M059J (cell line): ENCODE results near the gene MYO5C. TPM values are rescaled to one million over a fixed set of nuclear protein-coding genes. Genes with fewer than 3 reads are reported as not detected.

Experiments used
- DNase-seq: peaks from one replicate; pipeline ENCODE4 v3.0.0-alpha.2; 2012; ENCODE audit warnings: low read depth
- total RNA-seq: library from RNA; depleted of rRNA; stranded (reverse); fragments of >200 nt; shearing (Covaris generic); gene quantifications from 2 replicates; pipeline ENCODE4 v1.2.3, GENCODE V29; 2014; rRNA removed

Gene MYO5C
- total RNA-seq, 1 experiment from 2014 or later = 6.4 TPM

- no peak for DNase-seq
These were observed 148.8 kb downstream of the MYO5C start for GRCh38 chr15:52146776-52147175.

DNA sequence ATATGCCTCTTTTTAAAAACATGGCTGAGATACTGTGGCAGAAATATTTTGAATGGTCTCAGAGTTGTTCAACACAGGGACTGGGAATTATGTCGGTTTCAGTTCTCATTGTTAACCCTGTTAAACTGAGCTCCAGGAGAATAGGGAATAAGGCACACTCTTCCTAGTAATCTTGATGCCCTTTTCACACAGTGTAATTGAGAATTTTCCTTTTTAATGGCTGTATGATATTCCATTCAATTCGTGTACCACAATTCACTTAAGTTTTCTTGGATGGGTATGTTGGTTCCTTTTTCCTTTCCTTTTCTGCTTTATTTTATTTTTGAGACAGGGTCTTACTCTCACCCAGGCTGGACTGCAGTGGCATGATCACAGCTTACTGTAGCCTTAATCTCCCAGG is 149.3 kb downstream of the MYO5C start:
- no peak for DNase-seq

GRCh38 chr15:52144656-52145178 is 150.9 kb downstream of the MYO5C start:
- peak; percentile 83 for DNase-seq

- DNase-seq = peak; percentile 91
These were observed 151.7 kb downstream of the MYO5C start for GRCh38 chr15:52143873-52144272.

Other genes starting within 250 kb of the MYO5C start
- not detected in 2 replicates for gene BCL2L10, start 183.0 kb downstream of the MYO5C start, total RNA-seq
- 37.8 and 47.5 TPM in 2 replicates for gene GNB5, start 104.4 kb downstream of the MYO5C start, total RNA-seq
- gene MYO5A, start 233.1 kb upstream of the MYO5C start, total RNA-seq = 14.7 and 23.6 TPM in 2 replicates